Gastroesophageal sphincter (tissue), 3 donors: ENCODE measurements around the gene LHX3.

Experiments
- CTCF ChIP-seq, 4 experiments: fragments of 200-600 bp in 2 of 4; fragments of 450-650 bp in 2 of 4; sonication (generic) in 1 of 4; IDR thresholded peaks; one replicate each; pipeline ENCODE4 v1.5.1; 2017 to 2019; ENCODE audit warnings: antibody characterized with exemption in 4 of 4, mild to moderate bottlenecking in 2 of 4, moderate library complexity in 2 of 4
- POLR2AphosphoS5 ChIP-seq: sonication (generic); formaldehyde crosslinking; IDR thresholded peaks from one replicate; pipeline ENCODE4 v1.6.1; 2017; ENCODE audit warnings: antibody characterized with exemption

GRCh38 chr9:136213733-136214132 is 8.8 kb upstream of the LHX3 start:
- TF ChIP-seq CTCF (IDR thresholded peaks at IDR 0.05), result no peak
- TF ChIP-seq POLR2AphosphoS5, result no peak
